K562 (cell line): ENCODE results near the gene MAPRE2. TPM values are rescaled to one million over a fixed set of nuclear protein-coding genes. Genes with fewer than 3 reads are reported as not detected.
A peak's percentile ranks its signal among the peaks of the same experiment; 100 is the strongest.

Experiments used
- ATF7 ChIP-seq: fragments of 450-650 bp; IDR thresholded peaks from 2 replicates; pipeline ENCODE4 v1.7.1; 2014; ENCODE audit warnings: mild to moderate bottlenecking, moderate library complexity
- DPF2 ChIP-seq: fragments of 450-650 bp; IDR thresholded peaks from 2 replicates; pipeline ENCODE4 v1.6.1; 2016
- ESRRA ChIP-seq: fragments of 450-650 bp; IDR thresholded peaks from 2 replicates; pipeline ENCODE4 v1.6.1; 2014; ENCODE audit warnings: low read depth, mild to moderate bottlenecking, moderate library complexity, borderline replicate concordance
- FOS ChIP-seq: IDR thresholded peaks from 3 replicates; pipeline ENCODE4 v1.6.1; 2011; ENCODE audit not compliant: insufficient read length; ENCODE audit errors: extremely low read depth
- GABPB2 ChIP-seq: fragments of 250-450 bp; sonication (Bioruptor Pico); conservative IDR thresholded peaks from 2 replicates; pipeline ENCODE4 v1.5.1; 2021; ENCODE audit warnings: mild to moderate bottlenecking
- IFI16 ChIP-seq: fragments of 250-450 bp; sonication (Bioruptor Pico); IDR thresholded peaks from 2 replicates; pipeline ENCODE4 v2.1.2; 2022; ENCODE audit warnings: mild to moderate bottlenecking, inconsistent platforms
- KAT2B ChIP-seq: IDR thresholded peaks from one replicate; pipeline ENCODE4 v1.6.1; 2012; ENCODE audit warnings: low read depth, mild to moderate bottlenecking, control low read depth, inconsistent platforms, low read length, moderate library complexity
- MEF2D ChIP-seq: conservative IDR thresholded peaks from 2 replicates; pipeline ENCODE4 v1.6.1; 2016; ENCODE audit warnings: low read depth, missing genetic modification characterization, missing compliant biosample characterization
- MTA3 ChIP-seq: fragments of 450-650 bp; formaldehyde crosslinking; IDR thresholded peaks from 2 replicates; pipeline ENCODE4 v1.6.1; 2017; ENCODE audit warnings: mild to moderate bottlenecking, borderline replicate concordance
- NELFE ChIP-seq: IDR thresholded peaks from 2 replicates; pipeline ENCODE4 v1.6.1; 2011; ENCODE audit warnings: mild to moderate bottlenecking; ENCODE audit not compliant: insufficient read depth, insufficient read length
- NFIC ChIP-seq: fragments of 450-650 bp; IDR thresholded peaks from 2 replicates; pipeline ENCODE4 v1.6.1; 2017; ENCODE audit warnings: mild to moderate bottlenecking, inconsistent platforms
- PHB2 ChIP-seq: fragments of 450-650 bp; IDR thresholded peaks from 2 replicates; pipeline ENCODE4 v1.6.1; 2017; ENCODE audit warnings: low read depth
- RNF2 ChIP-seq: sonication (generic); IDR thresholded peaks from 2 replicates; pipeline ENCODE4 v1.6.1; 2016
- SIN3B ChIP-seq: fragments of 450-650 bp; IDR thresholded peaks from 2 replicates; pipeline ENCODE4 v1.6.1; 2017; ENCODE audit warnings: low read depth, mild to moderate bottlenecking, moderate library complexity
- SRF ChIP-seq, 2 experiments: fragments of 250-450, 450-650 bp in 1 of 2; sonication (Bioruptor Pico) in 1 of 2; sonication (generic) in 1 of 2; formaldehyde crosslinking; IDR thresholded peaks; 2 replicates each; pipeline versions ENCODE4 v1.5.0 to v1.5.1; 2020 to 2022; ENCODE audit warnings: mild to moderate bottlenecking in 1 of 2, missing genetic modification reagents in 1 of 2
- TEAD1 ChIP-seq, 2 experiments: fragments of 450-650 bp in 1 of 2; sonication (generic) in 1 of 2; formaldehyde crosslinking; IDR thresholded peaks; 2 replicates each; pipeline versions ENCODE4 v1.4.0 to v1.8.0; 2020 to 2022; ENCODE audit warnings: mild to moderate bottlenecking in 2 of 2, missing genetic modification reagents in 1 of 2
- THAP12 ChIP-seq: fragments of 250-450 bp; sonication (Bioruptor Pico); IDR thresholded peaks from 2 replicates; pipeline ENCODE4 v1.9.0; 2021; ENCODE audit warnings: mild to moderate bottlenecking, inconsistent platforms
- THAP7 ChIP-seq: fragments of 250-450 bp; sonication (Bioruptor Pico); IDR thresholded peaks from 2 replicates; pipeline ENCODE4 v1.5.0; 2021
- U2AF2 ChIP-seq: fragments of 200-400 bp; formaldehyde crosslinking; optimal IDR thresholded peaks from 2 replicates; pipeline ENCODE3; 2017; ENCODE audit warnings: low read depth, mild to moderate bottlenecking, low read length
- ZBTB9 ChIP-seq: fragments of 450-650 bp; formaldehyde crosslinking; IDR thresholded peaks from 2 replicates; pipeline ENCODE4 v1.4.0; 2020; ENCODE audit warnings: mild to moderate bottlenecking, moderate library complexity
- ZNF12 ChIP-seq: sonication (generic); formaldehyde crosslinking; IDR thresholded peaks from 2 replicates; pipeline ENCODE4 v1.4.0; 2020; ENCODE audit warnings: mild to moderate bottlenecking, missing genetic modification reagents
- ZNF165 ChIP-seq: fragments of 250-450 bp; sonication (Bioruptor Pico); IDR thresholded peaks from 2 replicates; pipeline ENCODE4 v1.4.0; 2020; ENCODE audit warnings: borderline replicate concordance
- ZNF184 ChIP-seq: sonication (generic); formaldehyde crosslinking; IDR thresholded peaks from 2 replicates; pipeline ENCODE4 v1.5.0; 2020; ENCODE audit warnings: missing genetic modification reagents
- ZNF699 ChIP-seq: fragments of 250-450 bp; sonication (Bioruptor Pico); IDR thresholded peaks from 2 replicates; pipeline ENCODE4 v1.8.0; 2021; ENCODE audit warnings: mild to moderate bottlenecking, moderate library complexity; ENCODE audit not compliant: insufficient replicate concordance
- polyA plus RNA-seq, 8 experiments: library from polyadenylated mRNA; depleted of rRNA in 4 of 8; stranded (reverse) in 5 of 8; unstranded in 3 of 8; fragments of >200 nt; fragmentation: Nextera tagmentation in 2 of 8; fragmentation: Illumina TruSeq in 1 of 8; extraction: Ambion mirVana in 2 of 8; extraction: Trizol in 1 of 8; gene quantifications; 2 replicates each; pipeline versions ENCODE4 v1.2.1 to v1.2.3, GENCODE V29; 2011 to 2014; ENCODE audit warnings: inconsistent platforms in 1 of 8, missing spikeins in 1 of 8
- total RNA-seq, 7 experiments: library from RNA; depleted of rRNA in 6 of 7; stranded (reverse); fragments of >200 nt in 6 of 7; fragmentation: Illumina TruSeq in 2 of 7; extraction: Trizol in 2 of 7; gene quantifications; 2 replicates each; pipeline versions ENCODE4 v1.2.1 to v1.2.3, GENCODE V29; 2011 to 2021; ENCODE audit warnings: low replicate concordance in 1 of 7
- TF ChIP-seq, protein P1 (sequence below): fragments of 250-450 bp; sonication (Bioruptor Pico); IDR thresholded peaks from 2 replicates; pipeline ENCODE4 v1.8.0; 2022; ENCODE audit warnings: moderate library complexity, mild to moderate bottlenecking, inconsistent platforms

Gene MAPRE2
- total and polyA plus RNA-seq, 9 of the 15 experiments (the other 6 are each of a cell fraction or from before 2014, with no cell fraction given): 32.3 to 70.7 (median 40.7) TPM

- peak in 1 of 2 experiments; percentile 97; a peak in 3 of 4 replicates for TF ChIP-seq SRF (CRISPR knock-in tag; IDR thresholded peaks at IDR 0.05)
- 0 out of 2 replicates have a peak, but pooled peaks have one; percentile 17 for TF ChIP-seq MTA3
- peak; percentile 45 for TF ChIP-seq PHB2
- 0 out of 2 replicates have a peak, but pooled peaks have one; percentile 70 for TF ChIP-seq ATF7
- TF ChIP-seq DPF2: peak; percentile 100
- TF ChIP-seq GABPB2 (CRISPR knock-in tag): no peak
- peak; percentile 38; the same call in 1 of the 2 replicates for TF ChIP-seq ZBTB9
- TF ChIP-seq TEAD1 (CRISPR knock-in tag; IDR thresholded peaks at IDR 0.05): peak in 1 of 2 experiments; percentile 91; a peak in 2 of 4 replicates
- no peak for TF ChIP-seq NELFE
- TF ChIP-seq FOS: no peak
- TF ChIP-seq IFI16 (CRISPR knock-in tag): no peak
- no peak for TF ChIP-seq U2AF2
- no peak for TF ChIP-seq ZNF12
- peak; percentile 97 for TF ChIP-seq NFIC
- TF ChIP-seq ZNF699 (CRISPR knock-in tag): no peak
- TF ChIP-seq ZNF184 (CRISPR knock-in tag): no peak
- TF ChIP-seq MEF2D: peak; percentile 89; the same call in 1 of the 2 replicates
- TF ChIP-seq ZNF165 (CRISPR knock-in tag): no peak
- no peak for TF ChIP-seq ESRRA
- TF ChIP-seq RNF2: peak; percentile 86
- TF ChIP-seq KAT2B: no peak
- TF ChIP-seq THAP12: no peak
- TF ChIP-seq, protein P1, sequence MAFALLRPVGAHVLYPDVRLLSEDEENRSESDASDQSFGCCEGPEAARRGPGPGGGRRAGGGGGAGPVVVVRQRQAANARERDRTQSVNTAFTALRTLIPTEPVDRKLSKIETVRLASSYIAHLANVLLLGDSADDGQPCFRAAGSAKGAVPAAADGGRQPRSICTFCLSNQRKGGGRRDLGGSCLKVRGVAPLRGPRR (CRISPR knock-in tag): no peak
- TF ChIP-seq THAP7 (CRISPR knock-in tag): no peak
- TF ChIP-seq SIN3B: no peak
Observed at GRCh38 chr18:35110554-35111485, 69.6 kb downstream of the MAPRE2 start (continued).
